Erythroblast (primary cell): ENCODE data around the gene RAB28.

Experiments
- GATA1 ChIP-seq: IDR thresholded peaks from 2 replicates; pipeline ENCODE4 v1.6.1; 2011; ENCODE audit warnings: low read depth, mild to moderate bottlenecking, control low read depth, low read length, moderate library complexity
- POLR2A ChIP-seq: IDR thresholded peaks from 2 replicates; pipeline ENCODE4 v1.6.1; 2011; ENCODE audit warnings: mild to moderate bottlenecking, low read length

GRCh38 chr4:13409324-13409723 lies 74.8 kb downstream of the RAB28 start:
- TF ChIP-seq POLR2A: no peak
- no peak for TF ChIP-seq GATA1
